ENCODE data around the gene HOXD4.

Gene HOXD4

GRCh38 chr2:176163672-176164056 is 12.3 kb downstream of the HOXD4 start:
- POLR2A ChIA-PET = no interaction called here
- TF ChIP-seq, protein P1, sequence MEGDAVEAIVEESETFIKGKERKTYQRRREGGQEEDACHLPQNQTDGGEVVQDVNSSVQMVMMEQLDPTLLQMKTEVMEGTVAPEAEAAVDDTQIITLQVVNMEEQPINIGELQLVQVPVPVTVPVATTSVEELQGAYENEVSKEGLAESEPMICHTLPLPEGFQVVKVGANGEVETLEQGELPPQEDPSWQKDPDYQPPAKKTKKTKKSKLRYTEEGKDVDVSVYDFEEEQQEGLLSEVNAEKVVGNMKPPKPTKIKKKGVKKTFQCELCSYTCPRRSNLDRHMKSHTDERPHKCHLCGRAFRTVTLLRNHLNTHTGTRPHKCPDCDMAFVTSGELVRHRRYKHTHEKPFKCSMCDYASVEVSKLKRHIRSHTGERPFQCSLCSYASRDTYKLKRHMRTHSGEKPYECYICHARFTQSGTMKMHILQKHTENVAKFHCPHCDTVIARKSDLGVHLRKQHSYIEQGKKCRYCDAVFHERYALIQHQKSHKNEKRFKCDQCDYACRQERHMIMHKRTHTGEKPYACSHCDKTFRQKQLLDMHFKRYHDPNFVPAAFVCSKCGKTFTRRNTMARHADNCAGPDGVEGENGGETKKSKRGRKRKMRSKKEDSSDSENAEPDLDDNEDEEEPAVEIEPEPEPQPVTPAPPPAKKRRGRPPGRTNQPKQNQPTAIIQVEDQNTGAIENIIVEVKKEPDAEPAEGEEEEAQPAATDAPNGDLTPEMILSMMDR (IDR thresholded peaks at IDR 0.05; ENCODE audit: insufficient read depth, low read length, missing control alignments) = no peak
- H3K4me3 ChIP-seq (ENCODE audit: low read depth, low read length) = no peak overlapping the region
- DNase-seq (ENCODE audit: low read depth, low spot score) = no peak
- CTCF ChIA-PET = interaction anchor here (1.4 to 6.8 kb wide), 3 partner anchors 23 to 391 kb away, joined by 3 to 50 read pairs (median 3); no protein-coding TSS in a partner anchor

- CTCF ChIA-PET = interaction anchor here (1.1 to 1.5 kb wide), 3 partner anchors 24 to 390 kb away, joined by 3 read pairs; no protein-coding TSS in a partner anchor
- no peak for DNase-seq (ENCODE audit: low read depth, low spot score)
- TF ChIP-seq, protein P1 (IDR thresholded peaks at IDR 0.05; ENCODE audit: insufficient read depth, low read length, missing control alignments) = no peak
- H3K4me3 ChIP-seq (ENCODE audit: low read depth, low read length) = no peak overlapping the region
- POLR2A ChIA-PET = no interaction called here
Observed at GRCh38 chr2:176164201-176164600, 12.9 kb downstream of the HOXD4 start.

DNA sequence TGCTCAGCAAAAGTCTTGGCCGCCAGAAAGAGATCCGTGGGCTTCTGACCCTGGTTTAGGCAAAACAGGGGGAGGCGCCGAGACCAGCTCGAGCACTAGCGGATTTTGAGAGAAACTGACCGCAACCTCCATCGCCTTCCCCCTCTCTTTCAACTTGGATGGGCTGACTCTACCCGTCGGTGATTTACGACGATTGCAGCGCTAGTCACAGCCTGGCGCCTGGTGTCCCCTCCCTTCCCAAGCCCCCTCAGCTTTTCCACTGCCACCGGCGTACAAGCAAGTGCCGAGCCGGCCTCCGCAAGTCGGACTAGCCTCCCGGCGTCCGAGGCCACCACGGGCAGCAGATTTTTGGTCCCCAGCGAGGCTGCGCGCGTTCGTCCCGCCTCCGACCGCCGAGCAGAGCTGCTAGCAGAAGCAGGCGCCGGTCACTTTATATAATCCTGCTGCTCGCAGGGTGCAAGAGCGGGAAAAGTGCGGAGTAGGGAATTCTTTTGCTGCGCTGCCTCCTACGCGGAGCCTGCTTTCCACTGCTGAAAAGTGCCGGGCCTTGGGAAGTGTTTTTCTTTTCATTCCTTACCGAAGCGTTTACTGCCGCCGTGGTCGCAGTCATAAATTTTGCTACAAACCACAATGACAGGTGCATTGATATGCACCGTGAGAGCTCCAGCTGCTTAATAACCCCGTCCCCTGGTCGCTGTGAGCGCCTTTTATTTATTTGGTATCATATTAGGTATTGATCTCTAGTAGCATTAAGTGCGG is 13.4 kb downstream of the HOXD4 start:
- CTCF ChIA-PET = interaction anchor here (0.6 to 3.2 kb wide), 5 partner anchors 24 to 390 kb away, joined by 3 to 9 read pairs (median 3); no protein-coding TSS in a partner anchor
- DNase-seq (ENCODE audit: low read depth, low spot score) = no peak
- TF ChIP-seq, protein P1 (IDR thresholded peaks at IDR 0.05; ENCODE audit: insufficient read depth, low read length, missing control alignments) = no peak
- H3K4me3 ChIP-seq (ENCODE audit: low read depth, low read length) = no peak overlapping the region
- POLR2A ChIA-PET = no interaction called here

DNA sequence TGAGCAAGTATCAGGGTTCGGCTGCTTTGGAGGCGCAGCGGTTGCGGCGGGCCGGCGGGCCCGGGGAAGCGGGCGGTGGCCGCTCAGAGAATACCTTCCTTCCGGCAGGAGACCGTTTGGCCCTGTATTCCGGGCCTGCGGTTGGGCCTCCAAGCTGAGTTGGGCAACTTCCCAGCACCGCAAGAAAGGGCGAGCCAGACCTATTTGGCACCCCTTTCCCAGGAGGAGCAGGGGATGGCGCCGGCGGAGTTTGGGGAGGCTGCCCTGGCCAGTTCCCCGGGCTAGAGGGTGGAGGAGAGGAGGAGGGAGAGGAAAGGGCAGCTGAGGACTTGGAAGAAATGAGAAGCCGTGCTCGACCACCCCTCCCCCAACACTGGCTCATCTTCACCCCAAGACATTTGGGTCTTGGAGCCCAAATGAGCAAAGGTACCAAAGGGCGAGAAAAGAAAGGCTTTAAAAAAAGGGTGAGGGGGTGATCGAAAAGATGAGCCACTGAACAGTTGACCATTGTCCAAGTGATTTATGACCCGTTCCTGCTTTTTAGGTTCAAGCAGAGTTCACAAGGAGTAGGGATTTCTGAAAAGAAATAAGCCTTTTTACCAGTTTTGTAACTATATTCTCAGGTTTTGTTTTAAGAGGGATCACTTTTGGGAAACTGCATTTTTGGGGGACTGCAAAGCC is 14.2 kb downstream of the HOXD4 start:
- ChIA-PET CTCF (interaction anchor here (1.1 to 3.7 kb wide), 4 partner anchors 25 to 474 kb away, joined by 3 to 18 read pairs (median 6); no protein-coding TSS in a partner anchor), POLR2A (no interaction called here)
- TF ChIP-seq, protein P1 (IDR thresholded peaks at IDR 0.05; ENCODE audit: insufficient read depth, low read length, missing control alignments) = no peak
- H3K4me3 ChIP-seq (ENCODE audit: low read depth, low read length) = no peak overlapping the region
- no peak for DNase-seq (ENCODE audit: low read depth, low spot score)

DNA sequence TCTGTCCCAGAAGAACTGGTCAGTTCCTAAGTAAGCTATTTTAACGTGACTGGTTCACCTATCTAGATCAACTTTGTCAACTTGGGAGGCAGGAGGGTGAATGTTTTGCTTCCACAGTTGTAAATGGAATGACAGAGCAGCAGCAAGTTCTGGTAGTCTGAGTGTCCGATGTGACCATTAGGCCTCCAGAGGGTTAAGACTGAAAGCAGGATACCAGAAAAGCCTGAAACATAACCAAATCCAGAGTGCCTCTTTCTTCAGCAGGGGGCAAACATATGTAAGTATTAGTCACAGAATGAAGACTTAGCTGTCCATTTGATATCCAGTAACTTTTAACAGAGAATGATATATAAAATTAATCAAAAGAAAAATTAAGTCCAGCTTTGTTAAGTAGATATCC is 14.9 kb downstream of the HOXD4 start:
- TF ChIP-seq, protein P1 (IDR thresholded peaks at IDR 0.05; ENCODE audit: insufficient read depth, low read length, missing control alignments) = no peak
- no peak for DNase-seq (ENCODE audit: low read depth, low spot score)
- no peak overlapping the region for H3K4me3 ChIP-seq (ENCODE audit: low read depth, low read length)
- POLR2A ChIA-PET = interaction anchor here (0.6 kb wide), 2 partner anchors 25 to 27 kb away, joined by 3 read pairs; no protein-coding TSS in a partner anchor
- CTCF ChIA-PET = interaction anchor here (0.9 to 4.2 kb wide), 6 partner anchors 21 to 473 kb away, joined by 3 to 24 read pairs (median 6); no protein-coding TSS in a partner anchor

- POLR2A ChIA-PET = no interaction called here
- no peak overlapping the region for H3K4me3 ChIP-seq (ENCODE audit: low read depth, low read length)
- CTCF ChIA-PET = interaction anchor here (0.8 to 4.2 kb wide), 6 partner anchors 9 to 387 kb away, joined by 3 to 24 read pairs (median 6); no protein-coding TSS in a partner anchor
- DNase-seq (ENCODE audit: low read depth, low spot score) = no peak
- TF ChIP-seq, protein P1 (IDR thresholded peaks at IDR 0.05; ENCODE audit: insufficient read depth, low read length, missing control alignments) = no peak
Observed at GRCh38 chr2:176167398-176167797, 16.0 kb downstream of the HOXD4 start.

All from AG04449 (cell line).